BJ (cell line): ENCODE data around the gene COL1A2. TPM values are rescaled to one million over a fixed set of nuclear protein-coding genes. Genes with fewer than 3 reads are reported as not detected.
A peak's percentile ranks its signal among the peaks of the same experiment; 100 is the strongest.

Source experiments
- CTCF ChIA-PET: fragments of 350-600 bp; formaldehyde crosslinking; extraction: SDS; loops from one replicate; lab custom pipeline; 2021; ENCODE audit warnings: antibody characterized with exemption, inconsistent platforms; lab: Yijun Ruan, JAX
- POLR2A ChIA-PET: fragments of 300-600 bp; sonication (Branson Sonifier 250); formaldehyde crosslinking; extraction: SDS; loops from one replicate; lab custom pipeline; 2021; ENCODE audit warnings: antibody characterized with exemption; lab: Charles Lee
- DNase-seq: peaks from one replicate; pipeline ENCODE4 v3.0.0-alpha.2; 2011; ENCODE audit warnings: low read depth
- H3K27me3 ChIP-seq: 2 replicates; pipeline ENCODE4 v1.6.0; 2011; ENCODE audit warnings: low read length; ENCODE audit not compliant: control insufficient read depth, insufficient read depth
- H3K36me3 ChIP-seq: 2 replicates; pipeline ENCODE4 v1.5.1; 2011; ENCODE audit warnings: low read length; ENCODE audit not compliant: control insufficient read depth, insufficient read depth
- H3K4me3 ChIP-seq: 2 replicates; pipeline ENCODE4 v1.5.1; 2011; ENCODE audit warnings: low read depth, mild to moderate bottlenecking, control low read depth, low read length
- CTCF ChIP-seq: IDR thresholded peaks from 2 replicates; pipeline ENCODE4 v1.5.1; 2011; ENCODE audit warnings: low read depth, mild to moderate bottlenecking, control low read depth, inconsistent platforms, low read length, moderate library complexity; ENCODE audit not compliant: insufficient read depth
- polyA plus RNA-seq: library from polyadenylated mRNA; depleted of rRNA; stranded (reverse); fragments of >200 nt; gene quantifications from 2 replicates; pipeline ENCODE4 v1.2.3, GENCODE V29; 2011

COL1A2 gene
- polyA plus RNA-seq, 1 experiment: 8,996 TPM

GRCh38 chr7:94405506-94405905 is 10.8 kb downstream of the COL1A2 start:
- Histone ChIP-seq H3K27me3 (no peaks in the 10 kb centered on the region), H3K36me3 (peaks cover 19% of the 10 kb centered on the region), H3K4me3 (no peak overlapping the region)
- DNase-seq: no peak
- ChIA-PET CTCF (interaction anchor here (0.7 to 9.6 kb wide), 3 partner anchors 31 to 114 kb away, joined by 3 to 87 read pairs (median 4); no protein-coding TSS in a partner anchor), POLR2A (interaction anchor here (0.7 to 1.4 kb wide), 2 partner anchors 30 to 37 kb away, joined by 3 read pairs; no protein-coding TSS in a partner anchor)
- TF ChIP-seq CTCF: no peak

GRCh38 chr7:94406696-94407095 is 12.0 kb downstream of the COL1A2 start:
- POLR2A ChIA-PET: interaction anchor here (0.6 to 0.9 kb wide), 3 partner anchors 9 to 112 kb away, joined by 3 to 5 read pairs (median 4); no protein-coding TSS in a partner anchor
- DNase-seq: no peak
- no peak for TF ChIP-seq CTCF
- Histone ChIP-seq H3K36me3 (peaks cover 19% of the 10 kb centered on the region), H3K4me3 (peak overlapping the region; percentile 24; the same call in 1 of the 2 replicates), H3K27me3 (no peaks in the 10 kb centered on the region)
- CTCF ChIA-PET: no interaction called here

DNA sequence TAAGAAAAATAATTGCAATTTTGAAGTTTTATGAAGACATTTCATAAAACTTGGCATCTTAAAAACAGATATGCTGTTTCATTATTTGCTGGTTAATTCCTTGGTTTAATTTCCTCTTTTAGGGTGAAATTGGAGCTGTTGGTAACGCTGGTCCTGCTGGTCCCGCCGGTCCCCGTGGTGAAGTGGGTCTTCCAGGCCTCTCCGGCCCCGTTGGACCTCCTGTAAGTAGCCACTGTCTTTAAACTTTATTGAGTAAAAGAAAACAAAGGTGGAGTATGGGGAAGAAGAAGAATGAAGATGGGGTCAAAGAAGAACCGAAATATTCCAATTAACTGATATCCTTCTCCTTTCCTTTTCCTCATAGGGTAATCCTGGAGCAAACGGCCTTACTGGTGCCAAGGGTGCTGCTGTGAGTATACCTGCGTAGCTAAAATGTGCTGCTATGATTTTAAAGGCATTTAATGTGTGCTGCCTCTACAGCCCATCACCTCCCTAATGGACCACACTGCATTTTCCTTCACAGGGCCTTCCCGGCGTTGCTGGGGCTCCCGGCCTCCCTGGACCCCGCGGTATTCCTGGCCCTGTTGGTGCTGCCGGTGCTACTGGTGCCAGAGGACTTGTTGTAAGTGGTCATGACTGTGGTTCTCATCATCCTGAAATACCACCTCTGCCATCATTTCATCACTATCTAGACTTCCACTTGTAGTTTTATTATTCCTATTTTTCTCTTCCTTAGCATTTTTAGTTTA is 14.7 kb downstream of the COL1A2 start:
- TF ChIP-seq CTCF: no peak
- ChIA-PET POLR2A (interaction anchor here (1.0 kb wide), 1 partner anchor 11 kb away, joined by 3 read pairs; no protein-coding TSS in a partner anchor), CTCF (interaction anchor here (1.2 to 1.5 kb wide), 2 partner anchors 113 to 121 kb away, joined by 4 to 13 read pairs; no protein-coding TSS in a partner anchor)
- no peak for DNase-seq
- peaks cover 28% of the 10 kb centered on the region for H3K36me3 ChIP-seq
- no peaks in the 10 kb centered on the region for H3K27me3 ChIP-seq
- no peak overlapping the region for H3K4me3 ChIP-seq

GRCh38 chr7:94410413-94411187 is 15.9 kb downstream of the COL1A2 start:
- ChIA-PET POLR2A (interaction anchor here (0.6 to 1.3 kb wide), 5 partner anchors 13 to 113 kb away, joined by 3 to 9 read pairs (median 4); no protein-coding TSS in a partner anchor), CTCF (interaction anchor here (1.0 to 1.5 kb wide), 3 partner anchors 114 to 122 kb away, joined by 4 to 13 read pairs (median 4); no protein-coding TSS in a partner anchor)
- peak; percentile 52 for DNase-seq
- Histone ChIP-seq H3K27me3 (no peaks in the 10 kb centered on the region), H3K36me3 (peaks cover 27% of the 10 kb centered on the region), H3K4me3 (no peak overlapping the region)
- TF ChIP-seq CTCF: no peak

DNA sequence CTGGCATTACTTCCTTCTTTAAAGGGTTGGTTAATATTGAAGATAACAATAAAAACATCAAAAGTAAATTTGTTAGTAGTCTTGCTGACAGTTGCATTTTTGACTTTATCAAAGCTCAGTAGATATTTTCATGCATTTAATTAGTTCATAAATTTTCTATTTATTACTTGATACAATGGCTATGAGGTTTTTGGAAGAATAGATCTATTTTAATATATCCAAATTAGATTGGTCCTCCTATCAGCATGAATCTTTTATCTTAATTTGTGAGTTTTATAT is 16.4 kb downstream of the COL1A2 start:
- Histone ChIP-seq H3K36me3 (peaks cover 27% of the 10 kb centered on the region), H3K4me3 (no peak overlapping the region), H3K27me3 (no peaks in the 10 kb centered on the region)
- ChIA-PET POLR2A (interaction anchor here (1.3 kb wide), 1 partner anchor 114 kb away, joined by 9 read pairs; no protein-coding TSS in a partner anchor), CTCF (interaction anchor here (1.0 kb wide), 1 partner anchor 116 kb away, joined by 4 read pairs; no protein-coding TSS in a partner anchor)
- no peak for DNase-seq
- TF ChIP-seq CTCF: no peak
